Keratinocyte (primary cell): ENCODE measurements around the gene VPS25. TPM values are rescaled to one million over a fixed set of nuclear protein-coding genes. Genes with fewer than 3 reads are reported as not detected.

Source experiments
- DNase-seq: peaks from one replicate; pipeline ENCODE4 v3.0.0-alpha.2; 2011; ENCODE audit warnings: low read depth, missing footprints, low spot score
- FAIRE-seq: peaks from 2 replicates; lab custom pipeline; 2011; peaks lifted over from hg19 to GRCh38; lab: Jason Lieb, UNC
- H2AFZ ChIP-seq: 2 replicates; pipeline ENCODE4 v1.6.0; 2012; ENCODE audit warnings: low read length, control low read depth, inconsistent platforms; ENCODE audit not compliant: control insufficient read depth
- H3K27ac ChIP-seq: 2 replicates; pipeline ENCODE4 v1.5.1; 2011; ENCODE audit warnings: low read length; ENCODE audit not compliant: control insufficient read depth, insufficient read depth
- H3K27me3 ChIP-seq: 3 replicates; pipeline ENCODE4 v1.6.0; 2011; ENCODE audit warnings: low read length; ENCODE audit not compliant: control insufficient read depth, insufficient read depth; ENCODE audit errors: extremely low read depth
- H3K36me3 ChIP-seq, 2 experiments: 2 replicates in 1 of 2; 3 replicates in 1 of 2; pipeline ENCODE4 v1.5.1; 2011; ENCODE audit warnings: low read length in 2 of 2, mild to moderate bottlenecking in 1 of 2; ENCODE audit not compliant: control insufficient read depth in 2 of 2, insufficient read depth in 2 of 2; ENCODE audit errors: extremely low read depth in 1 of 2
- H3K4me1 ChIP-seq: 3 replicates; pipeline ENCODE4 v1.5.1; 2011; ENCODE audit warnings: low read length; ENCODE audit not compliant: control insufficient read depth, insufficient read depth; ENCODE audit errors: extremely low read depth
- H3K4me2 ChIP-seq: 3 replicates; pipeline ENCODE4 v1.6.0; 2011; ENCODE audit warnings: low read depth, low read length; ENCODE audit not compliant: control insufficient read depth, insufficient read depth; ENCODE audit errors: extremely low read depth
- H3K4me3 ChIP-seq, 3 experiments: fragments of 200-600 bp in 1 of 3; sonication (generic) in 1 of 3; 2 replicates in 2 of 3; 3 replicates in 1 of 3; pipeline ENCODE4 v1.5.1; 2011 to 2016; ENCODE audit warnings: low read length in 3 of 3, mild to moderate bottlenecking in 3 of 3, control low read depth in 2 of 3, inconsistent platforms in 1 of 3, low read depth in 1 of 3, mixed read lengths in 1 of 3, mixed run types in 1 of 3, moderate library complexity in 1 of 3; ENCODE audit not compliant: control insufficient read depth in 2 of 3, insufficient read depth in 2 of 3; ENCODE audit errors: extremely low read depth in 1 of 3
- H3K79me2 ChIP-seq: 2 replicates; pipeline ENCODE4 v1.6.0; 2012; ENCODE audit warnings: low read length; ENCODE audit not compliant: control insufficient read depth, insufficient read depth
- H3K9ac ChIP-seq: 3 replicates; pipeline ENCODE4 v1.6.0; 2011; ENCODE audit warnings: low read length; ENCODE audit not compliant: control insufficient read depth, insufficient read depth; ENCODE audit errors: extremely low read depth
- H3K9me1 ChIP-seq: 3 replicates; pipeline ENCODE4 v1.6.0; 2011; ENCODE audit warnings: low read length; ENCODE audit not compliant: control insufficient read depth, insufficient read depth; ENCODE audit errors: extremely low read depth
- H3K9me3 ChIP-seq: 2 replicates; pipeline ENCODE4 v1.5.1; 2012; ENCODE audit warnings: low read depth, low read length; ENCODE audit not compliant: control insufficient read depth
- H4K20me1 ChIP-seq: 3 replicates; pipeline ENCODE4 v1.6.0; 2011; ENCODE audit warnings: low read length; ENCODE audit not compliant: control insufficient read depth, insufficient read depth; ENCODE audit errors: extremely low read depth
- CTCF ChIP-seq, 3 experiments: IDR thresholded peaks in 1 of 3; conservative IDR thresholded peaks in 1 of 3; optimal IDR thresholded peaks in 1 of 3; 2 replicates in 2 of 3; 3 replicates in 1 of 3; pipeline versions ENCODE3 to v1.5.1; 2011; ENCODE audit warnings: low read length in 3 of 3, mild to moderate bottlenecking in 3 of 3, moderate library complexity in 2 of 3, control low read depth in 1 of 3, inconsistent platforms in 1 of 3; ENCODE audit not compliant: insufficient read depth in 2 of 3; ENCODE audit errors: extremely low read depth in 1 of 3
- EZH2 ChIP-seq: IDR thresholded peaks from one replicate; pipeline ENCODE4 v1.6.1; 2012; ENCODE audit warnings: inconsistent platforms, mild to moderate bottlenecking, low read length, moderate library complexity
- dilution Hi-C: fragments of 300-500 bp; cut with MboI; formaldehyde crosslinking; loops from one replicate; pipeline ENCODE4 v1.7.0; 2020; ENCODE audit warnings: low sequenced_read_pairs; ENCODE audit not compliant: extremely low pct_ligation_motif_present
- polyA plus RNA-seq, 5 experiments: library from polyadenylated mRNA; depleted of rRNA in 3 of 5; stranded (reverse) in 3 of 5; stranded (forward) in 1 of 5; unstranded in 1 of 5; fragments of >200 nt; gene quantifications; 1 replicate in 1 of 5; 2 replicates in 3 of 5; 3 replicates in 1 of 5; pipeline versions ENCODE4 v1.2.1 to v1.2.3, GENCODE V29; 2011 to 2012; ENCODE audit warnings: missing spikeins in 2 of 5, low read depth in 1 of 5, low replicate concordance in 1 of 5

VPS25 gene
- polyA plus RNA-seq, 1 donor (not counting 4 experiments of a cell fraction or from before 2014, with no cell fraction given), result 122 TPM

DNA sequence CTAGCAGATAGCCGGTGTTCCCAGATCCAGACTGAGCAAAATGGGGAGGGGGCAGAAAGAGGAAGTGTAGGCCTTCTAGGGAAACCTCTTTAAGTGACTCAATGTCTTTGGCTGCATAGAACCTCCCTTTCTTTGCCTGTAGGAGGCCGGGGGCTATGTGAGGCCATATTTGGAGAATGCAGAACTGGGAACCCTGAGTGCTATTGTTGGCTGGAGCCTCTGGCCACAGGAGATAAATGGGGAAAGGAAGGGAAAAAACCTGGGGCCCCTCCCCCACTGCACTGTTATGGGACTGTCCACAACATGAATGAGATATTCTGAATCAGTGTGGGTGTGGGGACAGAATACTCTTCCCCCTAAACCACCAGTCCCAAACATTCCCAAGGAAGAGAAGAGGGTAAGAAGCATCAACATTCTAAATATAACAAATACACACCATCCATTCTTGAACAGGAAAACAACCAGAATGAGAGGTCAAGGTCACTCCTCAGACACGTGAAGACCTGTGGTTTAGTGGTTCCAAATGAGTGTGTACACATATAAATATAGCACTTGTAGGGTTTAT lies 2.4 kb downstream of the VPS25 start:
- Histone ChIP-seq H3K36me3 (peaks cover 23 to 28% of the 10 kb centered on the region in 2 experiments), H3K4me3 (no peak overlapping the region), H4K20me1 (no peaks in the 10 kb centered on the region), H3K4me1 (peaks cover 9% of the 10 kb centered on the region), H3K9me3 (no peaks in the 10 kb centered on the region), H3K9ac (no peak overlapping the region), H3K27me3 (peaks cover 2% of the 10 kb centered on the region), H3K4me2 (no peak overlapping the region), H3K27ac (no peak overlapping the region), H3K9me1 (no peaks in the 10 kb centered on the region), H3K79me2 (peaks cover 7% of the 10 kb centered on the region), H2AFZ (no peak overlapping the region)
- no peak for DNase-seq
- no peak for FAIRE-seq
- TF ChIP-seq CTCF (optimal IDR thresholded peaks at IDR 0.05 in 1 of 3, IDR thresholded peaks at IDR 0.05 in 1 of 3, conservative IDR thresholded peaks at IDR 0.05 in 1 of 3; ENCODE audit: extremely low read depth in 1 of 3, insufficient read depth in 2 of 3, low read length in 3 of 3), result no peak
- TF ChIP-seq EZH2, result no peak
- dilution Hi-C loops, result no loop called here

DNA sequence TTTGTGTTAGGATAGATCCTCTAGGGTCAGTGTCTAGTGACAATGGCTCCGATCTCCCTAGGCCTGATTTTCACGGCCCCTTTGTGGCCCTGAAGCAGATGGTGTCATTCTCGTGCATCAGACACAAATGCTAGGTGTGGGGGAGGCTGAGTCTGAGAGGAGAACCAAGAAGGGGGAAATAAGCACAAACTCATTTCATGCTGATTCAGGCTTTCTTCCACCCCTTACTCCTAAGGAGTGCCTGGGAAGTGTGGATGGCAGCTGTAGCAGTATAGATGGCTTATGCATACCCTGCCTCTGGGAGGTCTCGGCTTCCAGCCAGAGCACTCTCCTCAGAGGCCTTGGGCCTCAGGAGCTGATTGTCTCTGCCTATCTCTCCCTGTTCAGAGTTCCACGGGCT lies 5.3 kb downstream of the VPS25 start:
- DNase-seq (no peak), FAIRE-seq (no peak)
- peaks cover 17% of the 10 kb centered on the region for H3K4me1 ChIP-seq
- H3K9me1 ChIP-seq, result no peaks in the 10 kb centered on the region
- dilution Hi-C loops, result no loop called here
- no peak overlapping the region for H2AFZ ChIP-seq
- no peak overlapping the region for H3K9ac ChIP-seq
- H3K79me2 ChIP-seq, result peaks cover 4% of the 10 kb centered on the region
- H3K36me3 ChIP-seq, result peaks cover 23 to 28% of the 10 kb centered on the region in 2 experiments
- TF ChIP-seq CTCF (optimal IDR thresholded peaks at IDR 0.05 in 1 of 3, IDR thresholded peaks at IDR 0.05 in 1 of 3, conservative IDR thresholded peaks at IDR 0.05 in 1 of 3; ENCODE audit: extremely low read depth in 1 of 3, insufficient read depth in 2 of 3, low read length in 3 of 3), result no peak
- TF ChIP-seq EZH2, result no peak
- no peak overlapping the region for H3K4me3 ChIP-seq
- no peaks in the 10 kb centered on the region for H4K20me1 ChIP-seq
- no peak overlapping the region for H3K4me2 ChIP-seq
- H3K27ac ChIP-seq, result no peak overlapping the region
- H3K9me3 ChIP-seq, result no peaks in the 10 kb centered on the region
- peaks cover 12% of the 10 kb centered on the region for H3K27me3 ChIP-seq
